ENCODE measurements around the gene IFNGR2.

GRCh38 chr21:33411949-33412430 is 8.8 kb downstream of the IFNGR2 start:
- no peak for TF ChIP-seq POLR2A (IDR thresholded peaks at IDR 0.05; ENCODE audit: low read length)
- TF ChIP-seq GATA1 (IDR thresholded peaks at IDR 0.05; ENCODE audit: low read depth, low read length), result no peak
